HG02970 (cell line): ENCODE results near the gene SEMA3C.

Source experiments
- ATAC-seq: cut with Tn5 transposase; IDR thresholded peaks from one replicate; pipeline ENCODE4 v1.9.1; 2021; ENCODE audit warnings: mild to moderate bottlenecking, moderate library complexity, moderate number of reproducible peaks; ENCODE audit not compliant: unreplicated experiment, low FRiP score

SEMA3C gene

GRCh38 chr7:80918909-80919721 is at the start of gene SEMA3C:
Gene SEMA3C (minus strand): TSS chr7:80919051. CDS start chr7:80916781, 2,270 bp downstream.
- no peak for ATAC-seq

GRCh38 chr7:80968606-80969005 is 49.8 kb upstream of the SEMA3C start:
- ATAC-seq = no peak

GRCh38 chr7:80967917-80968297 is 49.1 kb upstream of the SEMA3C start:
- no peak for ATAC-seq

- ATAC-seq = no peak
Measured at GRCh38 chr7:80967071-80967916, 48.4 kb upstream of the SEMA3C start.

GRCh38 chr7:80960244-80960795 is 41.5 kb upstream of the SEMA3C start:
- no peak for ATAC-seq

- no peak for ATAC-seq
Measured at GRCh38 chr7:80957226-80957777, 38.5 kb upstream of the SEMA3C start.

GRCh38 chr7:80954191-80954590 is 35.3 kb upstream of the SEMA3C start:
- ATAC-seq = no peak

- no peak for ATAC-seq
Measured at GRCh38 chr7:80950550-80950967, 31.7 kb upstream of the SEMA3C start.

GRCh38 chr7:80949449-80949848 is 30.6 kb upstream of the SEMA3C start:
- ATAC-seq = no peak

GRCh38 chr7:80946858-80947257 is 28.0 kb upstream of the SEMA3C start:
- no peak for ATAC-seq

- no peak for ATAC-seq
Measured at GRCh38 chr7:80945976-80946375, 27.1 kb upstream of the SEMA3C start.

- no peak for ATAC-seq
Measured at GRCh38 chr7:80943342-80943741, 24.5 kb upstream of the SEMA3C start.

GRCh38 chr7:80942261-80943041 is 23.6 kb upstream of the SEMA3C start:
- ATAC-seq = no peak

- ATAC-seq = no peak
Measured at GRCh38 chr7:80941208-80941758, 22.4 kb upstream of the SEMA3C start.

GRCh38 chr7:80940539-80941207 is 21.8 kb upstream of the SEMA3C start:
- ATAC-seq = no peak

GRCh38 chr7:80937336-80937735 is 18.5 kb upstream of the SEMA3C start:
- ATAC-seq = no peak

GRCh38 chr7:80935991-80936780 is 17.3 kb upstream of the SEMA3C start:
- ATAC-seq = no peak

GRCh38 chr7:80934321-80934720 is 15.5 kb upstream of the SEMA3C start:
- no peak for ATAC-seq

- no peak for ATAC-seq
Measured at GRCh38 chr7:80932536-80932935, 13.7 kb upstream of the SEMA3C start.
